Measurements from ENCODE around the gene CYP2A7. TPM values are rescaled to one million over a fixed set of nuclear protein-coding genes. Genes with fewer than 3 reads are reported as not detected.
"Not testable (repeated sequence)": the region's sequence is repeated elsewhere in the genome, so short reads cannot be mapped to it uniquely, and the experiment has no call there.

Gene CYP2A7
- total and polyA plus RNA-seq, 3 experiments from 2014 or later = not detected

DNA sequence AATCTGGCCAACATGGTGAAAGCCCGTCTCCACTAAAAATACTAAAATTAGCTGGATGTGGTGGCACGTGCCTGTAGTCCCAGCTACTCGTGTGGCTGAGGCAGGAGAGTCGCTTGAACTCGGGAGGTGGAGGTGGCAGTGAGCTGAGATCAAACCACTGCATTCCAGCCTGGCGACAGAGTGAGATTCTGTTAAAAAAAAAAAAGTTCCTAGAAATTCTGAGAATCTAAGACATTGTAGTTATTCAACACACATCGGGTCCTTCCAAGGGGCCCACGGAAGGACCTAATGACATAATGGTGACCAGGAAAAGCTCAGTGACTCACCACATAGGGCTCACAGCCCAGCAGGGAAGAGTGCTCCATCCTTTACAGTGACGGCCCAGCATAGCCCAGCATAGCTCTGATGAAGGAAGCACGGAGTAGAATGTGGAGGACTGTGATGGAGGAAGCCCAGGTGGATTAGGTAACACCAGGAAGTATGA is 22.7 kb upstream of the CYP2A7 start:
- H3K27ac ChIP-seq (ENCODE audit: low read depth, low read length); DNase-seq; H3K27me3 ChIP-seq (ENCODE audit: insufficient read depth, low read length, poor library complexity, severe bottlenecking); POLR2A ChIA-PET; H3K27ac Mint-ChIP-seq; H3K4me3 Mint-ChIP-seq; H3K9me3 ChIP-seq (ENCODE audit: low read length); H3K4me3 ChIP-seq (ENCODE audit: low read length); H3K9me3 Mint-ChIP-seq; H3K36me3 ChIP-seq (ENCODE audit: insufficient read depth, low read length); H3K36me3 Mint-ChIP-seq: not testable (repeated sequence)
- CTCF ChIA-PET = interaction anchor here (0.9 kb wide), 1 partner anchor 11 kb away, joined by 3 read pairs; no protein-coding TSS in a partner anchor
- H3K4me1 Mint-ChIP-seq = peaks cover 18 to 25% (median 22%) of the 10 kb centered on the region in 3 donors
- H3K27me3 Mint-ChIP-seq = peaks cover 21 to 44% of the 10 kb centered on the region in 2 donors
- peaks cover 10% of the 10 kb centered on the region for H3K4me1 ChIP-seq (ENCODE audit: insufficient read depth, low read length)

- peaks cover 20 to 39% of the 10 kb centered on the region in 2 donors for H3K27me3 Mint-ChIP-seq
- POLR2A ChIA-PET, CTCF ChIA-PET: not testable (repeated sequence)
Measured at GRCh38 chr19:40901975-40902750, 20.1 kb upstream of the CYP2A7 start.

GRCh38 chr19:40900521-40900920 is 18.5 kb upstream of the CYP2A7 start:
- peaks cover 9 to 16% (median 13%) of the 10 kb centered on the region in 3 donors for H3K4me1 Mint-ChIP-seq
- H3K9me3 ChIP-seq (ENCODE audit: low read length); H3K36me3 Mint-ChIP-seq; CTCF ChIA-PET; H3K36me3 ChIP-seq (ENCODE audit: insufficient read depth, low read length); H3K4me1 ChIP-seq (ENCODE audit: insufficient read depth, low read length); DNase-seq; H3K27me3 ChIP-seq (ENCODE audit: insufficient read depth, low read length, poor library complexity, severe bottlenecking); POLR2A ChIA-PET; H3K4me3 ChIP-seq (ENCODE audit: low read length); H3K9me3 Mint-ChIP-seq; H3K27ac ChIP-seq (ENCODE audit: low read depth, low read length): not testable (repeated sequence)
- peak overlapping the region in 1 of 8 donors; percentile 11 for H3K27ac Mint-ChIP-seq
- H3K4me3 Mint-ChIP-seq = peak overlapping the region in 2 of 7 donors; percentile 9 to 65
- peaks cover 21 to 47% of the 10 kb centered on the region in 2 donors for H3K27me3 Mint-ChIP-seq

More at GRCh38 chr19:40901975-40902750, 20.1 kb upstream of the CYP2A7 start:
- not testable (repeated sequence) for H3K27me3 ChIP-seq (ENCODE audit: insufficient read depth, low read length, poor library complexity, severe bottlenecking); H3K9me3 Mint-ChIP-seq; H3K4me1 ChIP-seq (ENCODE audit: insufficient read depth, low read length); H3K36me3 ChIP-seq (ENCODE audit: insufficient read depth, low read length); H3K36me3 Mint-ChIP-seq; H3K27ac Mint-ChIP-seq; DNase-seq; H3K4me3 ChIP-seq (ENCODE audit: low read length); H3K27ac ChIP-seq (ENCODE audit: low read depth, low read length); H3K9me3 ChIP-seq (ENCODE audit: low read length)
- H3K4me3 Mint-ChIP-seq = peak overlapping the region in 1 of 7 donors; percentile 23
- peaks cover 9 to 16% (median 13%) of the 10 kb centered on the region in 3 donors for H3K4me1 Mint-ChIP-seq

- POLR2A ChIA-PET; H3K4me3 ChIP-seq (ENCODE audit: low read length); H3K27ac ChIP-seq (ENCODE audit: low read depth, low read length); H3K9me3 ChIP-seq (ENCODE audit: low read length); H3K4me1 ChIP-seq (ENCODE audit: insufficient read depth, low read length); CTCF ChIA-PET; H3K9me3 Mint-ChIP-seq; H3K27me3 ChIP-seq (ENCODE audit: insufficient read depth, low read length, poor library complexity, severe bottlenecking); H3K36me3 Mint-ChIP-seq; H3K36me3 ChIP-seq (ENCODE audit: insufficient read depth, low read length): not testable (repeated sequence)
- H3K27me3 Mint-ChIP-seq = peaks cover 21 to 50% of the 10 kb centered on the region in 2 donors
- H3K27ac Mint-ChIP-seq = peak overlapping the region in 1 of 8 donors; percentile 17
- peak in 1 of 5 donors; percentile 32 for DNase-seq
- peak overlapping the region in 3 of 7 donors; percentile 24 to 65 (median 27) for H3K4me3 Mint-ChIP-seq
- peaks cover 9 to 16% (median 13%) of the 10 kb centered on the region in 3 donors for H3K4me1 Mint-ChIP-seq
Measured at GRCh38 chr19:40899964-40900363, 17.9 kb upstream of the CYP2A7 start.

- Mint-ChIP-seq H3K27me3 (peaks cover 20 to 52% of the 10 kb centered on the region in 2 donors), H3K4me1 (peaks cover 9 to 16% (median 13%) of the 10 kb centered on the region in 3 donors)
- H3K4me3 ChIP-seq (ENCODE audit: low read length); H3K9me3 Mint-ChIP-seq; H3K4me3 Mint-ChIP-seq; H3K9me3 ChIP-seq (ENCODE audit: low read length); H3K27ac ChIP-seq (ENCODE audit: low read depth, low read length); DNase-seq; H3K4me1 ChIP-seq (ENCODE audit: insufficient read depth, low read length); H3K27ac Mint-ChIP-seq; H3K27me3 ChIP-seq (ENCODE audit: insufficient read depth, low read length, poor library complexity, severe bottlenecking); CTCF ChIA-PET; POLR2A ChIA-PET; H3K36me3 ChIP-seq (ENCODE audit: insufficient read depth, low read length); H3K36me3 Mint-ChIP-seq: not testable (repeated sequence)
Measured at GRCh38 chr19:40896843-40897789, 15.1 kb upstream of the CYP2A7 start.

DNA sequence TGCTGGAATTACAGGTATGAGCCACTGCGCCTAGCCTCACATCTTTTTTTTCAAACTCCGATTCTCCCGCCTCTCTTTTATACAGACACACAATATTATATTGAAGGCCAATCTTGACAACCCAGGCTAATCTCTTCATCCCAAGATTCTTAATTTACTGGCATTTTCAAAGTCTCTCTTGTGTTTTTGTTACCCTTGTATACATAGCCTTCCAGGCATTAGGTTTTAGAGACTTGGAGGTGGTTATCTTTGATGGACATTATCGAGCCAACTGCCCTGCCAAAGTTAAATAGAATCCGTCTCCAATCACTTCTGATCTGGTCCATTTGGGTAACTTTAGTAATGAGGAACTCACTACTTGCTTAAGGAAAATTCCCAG is 14.4 kb upstream of the CYP2A7 start:
- CTCF ChIA-PET = no interaction called here
- Mint-ChIP-seq H3K9me3 (no peaks in the 10 kb centered on the region), H3K27ac (no peak overlapping the region)

DNA sequence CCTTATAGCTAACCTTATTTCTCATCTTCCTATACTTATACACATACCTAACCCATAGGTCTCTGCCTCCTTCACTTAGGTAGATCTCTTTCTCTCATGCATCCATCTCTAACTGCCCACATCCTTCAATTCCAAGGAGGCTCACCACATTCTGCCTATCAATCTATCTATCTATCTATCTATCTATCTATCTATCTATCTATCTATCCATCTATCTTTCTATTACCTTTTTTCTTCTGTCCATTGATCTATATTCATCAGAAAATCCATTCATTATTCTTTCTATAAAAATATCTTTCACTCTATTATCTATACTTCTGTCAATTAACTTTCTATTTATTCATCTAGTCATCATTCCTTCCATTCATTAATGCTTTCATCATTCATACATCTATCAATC is 11.1 kb upstream of the CYP2A7 start:
- POLR2A ChIA-PET = no interaction called here
- CTCF ChIA-PET = interaction anchor here (1.0 to 1.2 kb wide), 2 partner anchors 11 to 73 kb away, joined by 3 read pairs; no protein-coding TSS in a partner anchor
- H3K36me3 Mint-ChIP-seq = peaks cover 0 to 6% (median 0%) of the 10 kb centered on the region in 3 donors
- DNase-seq = no peak
- no peaks in the 10 kb centered on the region for H3K4me1 Mint-ChIP-seq
- no peaks in the 10 kb centered on the region for H3K4me1 ChIP-seq (ENCODE audit: insufficient read depth, low read length)
- H3K27me3 Mint-ChIP-seq = peaks cover 17 to 65% of the 10 kb centered on the region in 2 donors
- no peaks in the 10 kb centered on the region for H3K9me3 Mint-ChIP-seq
- no peak overlapping the region for H3K27ac ChIP-seq (ENCODE audit: low read depth, low read length)
- no peaks in the 10 kb centered on the region for H3K36me3 ChIP-seq (ENCODE audit: insufficient read depth, low read length)
- H3K27ac Mint-ChIP-seq = no peak overlapping the region
- no peaks in the 10 kb centered on the region for H3K27me3 ChIP-seq (ENCODE audit: insufficient read depth, low read length, poor library complexity, severe bottlenecking)
- no peaks in the 10 kb centered on the region for H3K9me3 ChIP-seq (ENCODE audit: low read length)
- no peak overlapping the region for H3K4me3 Mint-ChIP-seq
- no peak overlapping the region for H3K4me3 ChIP-seq (ENCODE audit: low read length)

More for the DNA sequence above, 14.4 kb upstream of the CYP2A7 start:
- Histone ChIP-seq H3K4me3 (ENCODE audit: low read length) (no peak overlapping the region), H3K36me3 (ENCODE audit: insufficient read depth, low read length) (no peaks in the 10 kb centered on the region), H3K27me3 (ENCODE audit: insufficient read depth, low read length, poor library complexity, severe bottlenecking) (no peaks in the 10 kb centered on the region), H3K27ac (ENCODE audit: low read depth, low read length) (no peak overlapping the region), H3K4me1 (ENCODE audit: insufficient read depth, low read length) (peaks cover 5% of the 10 kb centered on the region), H3K9me3 (ENCODE audit: low read length) (no peaks in the 10 kb centered on the region)
- no peak for DNase-seq
- H3K27me3 Mint-ChIP-seq = peaks cover 20 to 53% of the 10 kb centered on the region in 2 donors
- POLR2A ChIA-PET = no interaction called here
- H3K4me3 Mint-ChIP-seq = no peak overlapping the region
- no peaks in the 10 kb centered on the region for H3K36me3 Mint-ChIP-seq
- peaks cover 9 to 16% (median 13%) of the 10 kb centered on the region in 3 donors for H3K4me1 Mint-ChIP-seq

DNA sequence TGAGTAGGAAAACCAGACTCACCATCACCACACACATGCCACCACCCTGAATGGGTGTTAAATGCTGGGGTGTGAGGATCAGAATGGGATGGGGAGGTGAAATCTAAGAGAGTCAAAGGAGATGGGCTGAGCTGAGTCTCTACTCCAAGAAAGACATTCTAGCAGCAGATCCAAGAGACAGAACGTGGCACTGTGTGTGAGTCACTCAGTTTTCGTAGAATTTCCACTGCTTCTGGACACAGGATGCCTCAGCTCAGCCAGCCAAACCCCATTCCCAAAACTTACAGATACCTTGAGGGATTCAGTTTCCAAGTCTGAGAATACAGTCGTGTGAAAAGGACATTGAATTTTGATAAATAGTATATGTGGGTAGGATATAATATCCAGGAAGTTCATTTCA is 7.3 kb upstream of the CYP2A7 start:
- POLR2A ChIA-PET = no interaction called here
- no peaks in the 10 kb centered on the region for H3K4me1 Mint-ChIP-seq

More for the DNA sequence above, 7.3 kb upstream of the CYP2A7 start:
- Mint-ChIP-seq H3K9me3 (no peaks in the 10 kb centered on the region), H3K27ac (no peak overlapping the region), H3K27me3 (peaks cover 22 to 40% of the 10 kb centered on the region in 2 donors), H3K36me3 (peaks cover 0 to 6% (median 0%) of the 10 kb centered on the region in 3 donors), H3K4me3 (no peak overlapping the region)
- H3K9me3 ChIP-seq (ENCODE audit: low read length) = no peaks in the 10 kb centered on the region
- H3K27ac ChIP-seq (ENCODE audit: low read depth, low read length) = no peak overlapping the region
- no peaks in the 10 kb centered on the region for H3K27me3 ChIP-seq (ENCODE audit: insufficient read depth, low read length, poor library complexity, severe bottlenecking)
- no peaks in the 10 kb centered on the region for H3K4me1 ChIP-seq (ENCODE audit: insufficient read depth, low read length)
- CTCF ChIA-PET = no interaction called here
- H3K36me3 ChIP-seq (ENCODE audit: insufficient read depth, low read length) = no peaks in the 10 kb centered on the region
- no peak for DNase-seq
- no peak overlapping the region for H3K4me3 ChIP-seq (ENCODE audit: low read length)
